OCI-LY3 (cell line): Measurements from ENCODE around the gene PPP6R1.

Experiments used
- H2AFZ ChIP-seq: fragments of 200-600, 300-600 bp; shearing (Covaris generic); 2 replicates; pipeline ENCODE4 v1.6.0; 2014; ENCODE audit warnings: antibody characterized with exemption, low read depth, low read length
- H3K27ac ChIP-seq: fragments of 200-600, 300-600 bp; sonication (generic); 2 replicates; pipeline ENCODE4 v1.5.1; 2014; ENCODE audit warnings: mild to moderate bottlenecking, low read length, moderate library complexity, mixed read lengths
- H3K27me3 ChIP-seq: fragments of 200-600, 300-600 bp; sonication (generic); 2 replicates; pipeline ENCODE4 v1.6.1; 2014; ENCODE audit warnings: low read depth, low read length, mixed read lengths
- H3K36me3 ChIP-seq: fragments of 200-600, 300-600 bp; sonication (generic); replicated peaks from 2 replicates; pipeline ENCODE3; 2014; ENCODE audit warnings: low read depth, low read length, mixed read lengths
- H3K4me1 ChIP-seq: fragments of 300-600, 200-600 bp; sonication (generic); 2 replicates; pipeline ENCODE4 v1.6.1; 2014; ENCODE audit warnings: low read length, mixed read lengths
- H3K4me2 ChIP-seq: fragments of 200-600, 300-600 bp; sonication (generic); 2 replicates; pipeline ENCODE4 v1.6.1; 2014; ENCODE audit warnings: low read length, mixed read lengths
- H3K4me3 ChIP-seq: fragments of 300-600, 200-600 bp; sonication (generic); 2 replicates; pipeline ENCODE4 v1.5.1; 2014; ENCODE audit warnings: antibody characterized with exemption, mild to moderate bottlenecking, low read length, moderate library complexity
- H3K79me2 ChIP-seq: fragments of 300-600, 200-600 bp; shearing (Covaris generic); 2 replicates; pipeline ENCODE4 v1.6.1; 2014; ENCODE audit warnings: mild to moderate bottlenecking, low read length, mixed read lengths
- H3K9ac ChIP-seq: fragments of 300-600, 200-600 bp; shearing (Covaris generic); 2 replicates; pipeline ENCODE4 v1.6.0; 2014; ENCODE audit warnings: mild to moderate bottlenecking, low read length, moderate library complexity
- H3K9me3 ChIP-seq: fragments of 200-600, 300-600 bp; shearing (Covaris generic); 2 replicates; pipeline ENCODE4 v1.6.1; 2014; ENCODE audit warnings: low read length, mixed read lengths; ENCODE audit not compliant: insufficient read depth
- H4K20me1 ChIP-seq: fragments of 200-600, 300-600 bp; sonication (generic); 2 replicates; pipeline ENCODE4 v1.6.1; 2016; ENCODE audit warnings: low read length, mixed read lengths; ENCODE audit not compliant: insufficient read depth
- CTCF ChIP-seq: fragments of 200-600, 300-600 bp; sonication (generic); IDR thresholded peaks from 2 replicates; pipeline ENCODE4 v1.5.1; 2014; ENCODE audit warnings: antibody characterized with exemption, low read length, low read depth
- EZH2phosphoT487 ChIP-seq: fragments of 200-600 bp; shearing (Covaris generic); IDR thresholded peaks from 2 replicates; pipeline ENCODE4 v1.6.1; 2018; ENCODE audit warnings: antibody characterized with exemption, mixed run types, low read depth

Gene PPP6R1

DNA sequence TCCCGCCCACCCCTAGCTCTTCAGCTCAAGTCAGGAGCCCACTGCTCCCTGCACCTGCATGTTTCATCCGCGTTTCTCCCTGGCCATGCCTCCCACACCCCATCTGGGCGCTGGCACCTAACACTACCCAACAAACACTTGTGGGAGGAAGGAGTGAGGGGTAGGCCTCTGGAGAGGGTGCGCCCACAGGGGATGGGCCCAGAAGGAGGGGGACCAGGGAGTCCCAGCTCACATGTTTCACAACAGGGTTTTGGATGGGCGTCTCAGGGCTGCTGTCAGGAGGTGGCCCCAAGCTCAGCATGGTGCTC lies 18.1 kb downstream of the PPP6R1 start:
- Histone ChIP-seq H3K4me1 (no peaks in the 10 kb centered on the region), H3K4me2 (no peak overlapping the region), H3K27ac (no peak overlapping the region), H3K4me3 (no peak overlapping the region), H3K27me3 (no peaks in the 10 kb centered on the region), H3K9ac (no peak overlapping the region), H3K36me3 (peaks cover 89% of the 10 kb centered on the region), H3K9me3 (no peaks in the 10 kb centered on the region), H2AFZ (no peak overlapping the region), H3K79me2 (peaks cover 73% of the 10 kb centered on the region), H4K20me1 (peaks cover 44% of the 10 kb centered on the region)
- TF ChIP-seq CTCF (no peak), EZH2phosphoT487 (no peak)

DNA sequence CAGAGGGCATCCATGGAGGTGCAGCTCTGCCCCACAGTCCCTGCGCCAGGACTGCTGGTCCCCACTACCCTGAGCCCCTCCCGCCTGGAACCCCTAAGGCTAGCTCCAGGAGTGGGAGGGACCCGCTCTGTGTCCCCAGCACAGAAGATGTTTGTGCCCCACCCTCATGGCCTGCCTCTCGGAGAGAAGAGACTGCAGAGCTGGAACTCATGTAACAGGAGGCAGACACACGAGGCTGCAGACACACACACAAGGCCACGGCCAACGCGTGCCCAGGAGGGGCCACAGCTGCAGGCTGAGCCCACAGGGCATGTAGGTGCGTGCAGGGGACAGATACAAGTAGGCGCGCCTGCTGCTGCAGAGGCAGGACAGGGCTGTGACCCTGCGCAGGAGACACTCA lies 19.8 kb downstream of the PPP6R1 start:
- Histone ChIP-seq H3K9me3 (no peaks in the 10 kb centered on the region), H3K9ac (no peak overlapping the region), H3K4me1 (no peaks in the 10 kb centered on the region), H3K27me3 (no peaks in the 10 kb centered on the region), H3K4me3 (no peak overlapping the region), H3K36me3 (peaks cover 85% of the 10 kb centered on the region), H2AFZ (no peak overlapping the region), H4K20me1 (peaks cover 41% of the 10 kb centered on the region), H3K27ac (no peak overlapping the region), H3K4me2 (no peak overlapping the region), H3K79me2 (peaks cover 57% of the 10 kb centered on the region)
- no peak for TF ChIP-seq CTCF
- TF ChIP-seq EZH2phosphoT487: no peak

DNA sequence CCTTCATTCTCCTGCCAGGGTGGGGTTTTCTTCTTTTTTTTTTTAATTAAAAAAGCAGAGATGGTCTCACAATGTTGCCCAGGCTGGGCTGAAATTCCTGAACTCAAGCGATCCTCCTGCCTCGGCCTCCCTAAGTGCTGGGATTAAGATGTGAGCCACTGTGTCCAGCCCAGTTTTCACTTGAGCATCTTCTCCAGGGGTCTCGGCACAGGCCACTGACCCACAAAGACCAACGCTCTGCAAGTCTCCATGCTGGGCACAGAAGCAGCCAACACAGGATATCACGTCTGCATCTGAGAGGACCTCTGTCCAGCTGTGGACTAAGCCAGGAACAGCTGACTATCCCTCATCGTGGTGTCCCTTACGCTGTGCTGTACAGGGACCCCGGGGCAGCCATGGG lies 20.8 kb downstream of the PPP6R1 start:
- TF ChIP-seq CTCF: no peak
- no peak for TF ChIP-seq EZH2phosphoT487
- no peak overlapping the region for H3K27ac ChIP-seq
- H2AFZ ChIP-seq: no peak overlapping the region
- no peak overlapping the region for H3K4me2 ChIP-seq
- H3K36me3 ChIP-seq: peaks cover 84% of the 10 kb centered on the region
- H3K9ac ChIP-seq: no peak overlapping the region
- H3K4me1 ChIP-seq: no peaks in the 10 kb centered on the region
- no peaks in the 10 kb centered on the region for H3K9me3 ChIP-seq
- peaks cover 50% of the 10 kb centered on the region for H3K79me2 ChIP-seq
- no peaks in the 10 kb centered on the region for H3K27me3 ChIP-seq
- H4K20me1 ChIP-seq: peaks cover 37% of the 10 kb centered on the region
- H3K4me3 ChIP-seq: no peak overlapping the region

- TF ChIP-seq EZH2phosphoT487 (no peak), CTCF (no peak)
- Histone ChIP-seq H3K27ac (no peak overlapping the region), H3K27me3 (no peaks in the 10 kb centered on the region), H3K4me3 (no peak overlapping the region), H3K4me1 (no peaks in the 10 kb centered on the region), H4K20me1 (peaks cover 23% of the 10 kb centered on the region), H3K36me3 (peaks cover 78% of the 10 kb centered on the region), H3K9ac (no peak overlapping the region), H2AFZ (no peak overlapping the region), H3K4me2 (no peak overlapping the region), H3K79me2 (peaks cover 24% of the 10 kb centered on the region), H3K9me3 (no peaks in the 10 kb centered on the region)
These were observed 25.8 kb downstream of the PPP6R1 start for GRCh38 chr19:55232986-55233385.
